ENCODE measurements around the gene SDC3.

DNA sequence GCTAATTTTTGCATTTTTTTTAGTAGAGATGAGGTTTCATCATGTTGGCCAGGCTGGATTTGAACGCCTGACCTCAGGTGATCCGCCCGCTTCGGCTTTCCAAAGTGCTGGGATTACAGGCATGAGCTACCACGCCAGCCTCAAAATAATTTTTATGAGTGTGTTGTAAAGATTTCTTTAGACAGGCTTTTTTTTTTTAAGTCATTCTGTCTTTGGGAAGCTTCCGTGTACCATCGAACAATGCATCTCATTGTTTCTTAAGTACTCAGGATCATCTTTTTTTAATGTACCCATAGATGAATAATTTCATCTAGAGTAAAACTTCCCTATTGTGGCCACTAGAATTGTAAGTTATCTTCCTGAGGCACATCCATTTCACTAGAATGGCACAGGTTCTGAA is 19.6 kb upstream of the SDC3 start:
- TF ChIP-seq, protein P1, sequence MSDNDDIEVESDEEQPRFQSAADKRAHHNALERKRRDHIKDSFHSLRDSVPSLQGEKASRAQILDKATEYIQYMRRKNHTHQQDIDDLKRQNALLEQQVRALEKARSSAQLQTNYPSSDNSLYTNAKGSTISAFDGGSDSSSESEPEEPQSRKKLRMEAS (IDR thresholded peaks at IDR 0.05), result no peak
- no peak for TF ChIP-seq YY1 (IDR thresholded peaks at IDR 0.05; ENCODE audit: low read depth)

Data from Ishikawa (cell line).